PC-3 (cell line): ENCODE data around the gene RANGAP1. TPM values are rescaled to one million over a fixed set of nuclear protein-coding genes. Genes with fewer than 3 reads are reported as not detected.
A peak's percentile ranks its signal among the peaks of the same experiment; 100 is the strongest.

Experiments
- ATAC-seq: fragments of 200-7000 bp; cut with Tn5 transposase; 2 replicates; pipeline ENCODE4 v1.9.1; 2020; ENCODE audit warnings: mild to moderate bottlenecking, moderate library complexity
- BruUV-seq: library from RNA; stranded (reverse); fragments of 400-500 nt; replicated peaks from 2 replicates; lab custom pipeline; 2021; lab: Mats Ljungman, UMichigan
- CTCF ChIA-PET: fragments of 300-600 bp; sonication (Branson Sonifier 250); formaldehyde crosslinking; loops from one replicate; lab custom pipeline; 2022; ENCODE audit warnings: antibody characterized with exemption; lab: Charles Lee
- POLR2A ChIA-PET: fragments of 300-600 bp; sonication (Branson Sonifier 250); formaldehyde crosslinking; loops from one replicate; lab custom pipeline; 2022; ENCODE audit warnings: antibody characterized with exemption; ENCODE audit not compliant: unreplicated experiment; lab: Charles Lee
- DNase-seq: peaks from one replicate; pipeline ENCODE4 v3.0.0-alpha.2; 2015
- H2AFZ ChIP-seq: fragments of 300-600 bp; sonication (generic); 2 replicates; pipeline ENCODE4 v1.6.0; 2016; ENCODE audit warnings: antibody characterized with exemption, low read length
- H3F3A ChIP-seq: fragments of 300-600 bp; sonication (generic); one replicate; pipeline ENCODE4 v1.6.0; 2017; ENCODE audit warnings: antibody characterized with exemption, low read length, control low read depth, mild to moderate bottlenecking; ENCODE audit not compliant: unreplicated experiment
- H3K27ac ChIP-seq: fragments of 300-600 bp; sonication (generic); 2 replicates; pipeline ENCODE4 v1.5.1; 2016; ENCODE audit warnings: mild to moderate bottlenecking, low read length
- H3K27me3 ChIP-seq: fragments of 300-600 bp; sonication (generic); 2 replicates; pipeline ENCODE4 v1.6.1; 2016; ENCODE audit warnings: low read length, mixed read lengths
- H3K36me3 ChIP-seq: fragments of 300-600 bp; sonication (generic); 2 replicates; pipeline ENCODE4 v1.6.1; 2016; ENCODE audit warnings: low read depth, mixed run types, low read length, mixed read lengths
- H3K4me1 ChIP-seq: fragments of 300-600 bp; sonication (generic); 2 replicates; pipeline ENCODE4 v1.5.1; 2016; ENCODE audit warnings: low read length; ENCODE audit not compliant: insufficient read depth
- H3K4me2 ChIP-seq: fragments of 300-600 bp; sonication (generic); 2 replicates; pipeline ENCODE4 v1.6.0; 2016; ENCODE audit warnings: low read length
- H3K4me3 ChIP-seq: fragments of 300-600 bp; sonication (generic); 2 replicates; pipeline ENCODE4 v1.5.1; 2016; ENCODE audit warnings: mild to moderate bottlenecking, low read length, mixed read lengths
- H3K79me2 ChIP-seq: fragments of 300-600 bp; sonication (generic); 2 replicates; pipeline ENCODE4 v1.6.1; 2017; ENCODE audit warnings: low read length, mixed read lengths
- H3K9ac ChIP-seq: fragments of 300-600 bp; sonication (generic); 2 replicates; pipeline ENCODE4 v1.6.0; 2016; ENCODE audit warnings: mild to moderate bottlenecking, low read length
- H3K9me2 ChIP-seq: fragments of 300-600 bp; sonication (generic); replicated peaks from 2 replicates; pipeline ENCODE4 v1.6.1; 2016; ENCODE audit warnings: mixed run types, low read length, mixed read lengths
- H3K9me3 ChIP-seq: fragments of 300-600 bp; sonication (generic); 2 replicates; pipeline ENCODE4 v1.6.1; 2016; ENCODE audit warnings: low read length, mixed read lengths
- H4K20me1 ChIP-seq: fragments of 300-600 bp; sonication (generic); 2 replicates; pipeline ENCODE4 v1.6.1; 2016; ENCODE audit warnings: low read length, mixed read lengths
- CTCF ChIP-seq: fragments of 300-600 bp; sonication (generic); conservative IDR thresholded peaks from 2 replicates; pipeline ENCODE4 v1.5.1; 2017; ENCODE audit warnings: antibody characterized with exemption, low read depth, mild to moderate bottlenecking, low read length
- EZH2 ChIP-seq: fragments of 300-600 bp; sonication (generic); IDR thresholded peaks from one replicate; pipeline ENCODE4 v1.6.1; 2017; ENCODE audit warnings: antibody characterized with exemption, mild to moderate bottlenecking, low read length; ENCODE audit not compliant: unreplicated experiment
- EZH2phosphoT487 ChIP-seq: fragments of 300-600 bp; sonication (generic); IDR thresholded peaks from 2 replicates; pipeline ENCODE4 v1.6.1; 2018; ENCODE audit warnings: mild to moderate bottlenecking, antibody characterized with exemption, low read length, borderline replicate concordance
- intact Hi-C: fragments of 100-400 bp; cut with micrococcal nuclease; formaldehyde crosslinking; loops from 2 replicates; pipeline ENCODE4 v1.9.0; 2023
- total RNA-seq: library from RNA; depleted of rRNA; stranded (reverse); fragments of >200 nt; gene quantifications from 2 replicates; pipeline ENCODE4 v1.2.3, GENCODE V29; 2014

The RANGAP1 gene
- total RNA-seq, 1 experiment from 2014 or later: 99.0 TPM

GRCh38 chr22:41222846-41223507, 63.0 kb downstream of the RANGAP1 start:
- ChIA-PET POLR2A (interaction anchor here (0.7 kb wide), 1 partner anchor 15 kb away, joined by 7 read pairs; no protein-coding TSS in a partner anchor), CTCF (no interaction called here)
- DNase-seq (no peak), ATAC-seq (no peak)
- Histone ChIP-seq H3K9me2 (no peaks in the 10 kb centered on the region), H2AFZ (no peak overlapping the region), H3K4me2 (no peak overlapping the region), H3K4me1 (no peaks in the 10 kb centered on the region), H3K27me3 (no peaks in the 10 kb centered on the region), H3F3A (no peaks in the 10 kb centered on the region), H3K79me2 (no peaks in the 10 kb centered on the region), H4K20me1 (no peaks in the 10 kb centered on the region), H3K9me3 (no peaks in the 10 kb centered on the region), H3K36me3 (peaks cover 3% of the 10 kb centered on the region; the same call in 1 of the 2 replicates), H3K27ac (no peak overlapping the region), H3K9ac (no peak overlapping the region), H3K4me3 (no peak overlapping the region)
- BruUV-seq: no TSS peak
- intact Hi-C loops: no loop called here
- TF ChIP-seq EZH2: no peak
- TF ChIP-seq CTCF: no peak
- TF ChIP-seq EZH2phosphoT487: no peak

GRCh38 chr22:41217553-41218157, 68.3 kb downstream of the RANGAP1 start:
- no peaks in the 10 kb centered on the region; the same call in 1 of the 2 replicates for H3K4me1 ChIP-seq
- peaks cover 3% of the 10 kb centered on the region; the same call in 1 of the 2 replicates for H3K36me3 ChIP-seq
- ChIA-PET CTCF (no interaction called here), POLR2A (no interaction called here)
- no peaks in the 10 kb centered on the region for H3K79me2 ChIP-seq
- H3K9ac ChIP-seq: no peak overlapping the region
- DNase-seq (no peak), ATAC-seq (peak; percentile 29; the same call in 1 of the 2 replicates)
- BruUV-seq: TSS peak; percentile 88
- no peaks in the 10 kb centered on the region for H3K9me2 ChIP-seq
- no peak overlapping the region for H2AFZ ChIP-seq
- intact Hi-C loops: no loop called here
- H3F3A ChIP-seq: no peaks in the 10 kb centered on the region
- no peaks in the 10 kb centered on the region for H3K27me3 ChIP-seq
- H3K4me2 ChIP-seq: no peak overlapping the region
- no peaks in the 10 kb centered on the region for H3K9me3 ChIP-seq
- H4K20me1 ChIP-seq: no peaks in the 10 kb centered on the region
- no peak overlapping the region for H3K4me3 ChIP-seq
- no peak overlapping the region for H3K27ac ChIP-seq
- TF ChIP-seq CTCF: no peak
- no peak for TF ChIP-seq EZH2
- no peak for TF ChIP-seq EZH2phosphoT487

GRCh38 chr22:41216984-41217383, 69.0 kb downstream of the RANGAP1 start:
- Histone ChIP-seq H3K79me2 (no peaks in the 10 kb centered on the region), H4K20me1 (no peaks in the 10 kb centered on the region), H3F3A (no peaks in the 10 kb centered on the region), H3K27me3 (no peaks in the 10 kb centered on the region), H3K9ac (no peak overlapping the region), H3K36me3 (peaks cover 5% of the 10 kb centered on the region; the same call in 1 of the 2 replicates), H3K4me3 (no peak overlapping the region), H3K27ac (no peak overlapping the region), H3K4me2 (no peak overlapping the region), H3K9me3 (no peaks in the 10 kb centered on the region), H3K4me1 (no peaks in the 10 kb centered on the region; the same call in 1 of the 2 replicates), H2AFZ (no peak overlapping the region), H3K9me2 (no peaks in the 10 kb centered on the region)
- intact Hi-C loops: no loop called here
- POLR2A ChIA-PET: no interaction called here
- TF ChIP-seq CTCF: no peak
- TF ChIP-seq EZH2: no peak
- TF ChIP-seq EZH2phosphoT487: no peak
- CTCF ChIA-PET: no interaction called here
- BruUV-seq: no TSS peak
- DNase-seq (no peak), ATAC-seq (no peak)
